ENCODE data around the gene B9D1. TPM values are rescaled to one million over a fixed set of nuclear protein-coding genes. Genes with fewer than 3 reads are reported as not detected.

Gene B9D1
- total and polyA plus RNA-seq, 2 of the 13 experiments (the other 11 are each of a cell fraction or from before 2014, with no cell fraction given) = 27.7 to 31.1 TPM

DNA sequence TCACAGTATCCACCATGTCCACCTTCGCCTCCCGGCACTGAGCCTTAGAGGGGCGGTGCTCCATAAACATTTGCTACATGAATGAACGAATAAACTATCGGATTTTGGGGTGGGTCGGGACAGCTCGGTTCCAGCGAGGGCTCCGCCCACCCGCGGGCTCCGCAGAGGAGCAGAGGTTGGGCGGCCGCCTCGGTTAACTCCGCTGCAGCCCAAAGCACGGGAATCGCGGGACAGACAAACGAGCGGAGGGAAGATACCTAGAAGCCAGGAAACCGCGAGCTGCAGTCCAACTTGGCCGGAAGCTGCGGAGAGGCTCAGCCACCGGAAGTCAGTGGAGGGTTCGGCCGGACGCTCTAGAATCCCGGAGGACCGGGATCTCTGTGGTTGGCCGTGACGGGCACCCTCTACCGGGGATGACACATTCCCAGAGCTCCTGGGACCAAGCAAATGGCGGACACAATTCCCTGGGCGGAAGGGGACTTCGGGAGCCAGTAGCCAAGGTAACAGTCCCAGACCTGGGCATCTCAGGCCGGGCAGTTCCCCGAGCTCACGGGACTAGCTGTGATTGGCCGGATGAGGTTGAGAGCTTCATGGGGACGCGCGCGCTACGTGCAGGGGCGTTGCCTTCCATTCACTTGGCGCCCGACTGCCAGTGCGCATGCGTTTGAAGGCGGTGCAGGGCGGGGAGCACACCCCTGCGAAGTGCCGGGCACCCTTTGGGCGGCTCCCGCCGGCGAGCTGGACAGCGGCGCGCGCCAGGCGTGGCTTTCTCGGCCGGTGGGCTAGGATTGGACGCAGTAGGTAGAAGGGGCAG lies 15.3 kb upstream of the B9D1 start (continued):
- TF ChIP-seq, protein P1, sequence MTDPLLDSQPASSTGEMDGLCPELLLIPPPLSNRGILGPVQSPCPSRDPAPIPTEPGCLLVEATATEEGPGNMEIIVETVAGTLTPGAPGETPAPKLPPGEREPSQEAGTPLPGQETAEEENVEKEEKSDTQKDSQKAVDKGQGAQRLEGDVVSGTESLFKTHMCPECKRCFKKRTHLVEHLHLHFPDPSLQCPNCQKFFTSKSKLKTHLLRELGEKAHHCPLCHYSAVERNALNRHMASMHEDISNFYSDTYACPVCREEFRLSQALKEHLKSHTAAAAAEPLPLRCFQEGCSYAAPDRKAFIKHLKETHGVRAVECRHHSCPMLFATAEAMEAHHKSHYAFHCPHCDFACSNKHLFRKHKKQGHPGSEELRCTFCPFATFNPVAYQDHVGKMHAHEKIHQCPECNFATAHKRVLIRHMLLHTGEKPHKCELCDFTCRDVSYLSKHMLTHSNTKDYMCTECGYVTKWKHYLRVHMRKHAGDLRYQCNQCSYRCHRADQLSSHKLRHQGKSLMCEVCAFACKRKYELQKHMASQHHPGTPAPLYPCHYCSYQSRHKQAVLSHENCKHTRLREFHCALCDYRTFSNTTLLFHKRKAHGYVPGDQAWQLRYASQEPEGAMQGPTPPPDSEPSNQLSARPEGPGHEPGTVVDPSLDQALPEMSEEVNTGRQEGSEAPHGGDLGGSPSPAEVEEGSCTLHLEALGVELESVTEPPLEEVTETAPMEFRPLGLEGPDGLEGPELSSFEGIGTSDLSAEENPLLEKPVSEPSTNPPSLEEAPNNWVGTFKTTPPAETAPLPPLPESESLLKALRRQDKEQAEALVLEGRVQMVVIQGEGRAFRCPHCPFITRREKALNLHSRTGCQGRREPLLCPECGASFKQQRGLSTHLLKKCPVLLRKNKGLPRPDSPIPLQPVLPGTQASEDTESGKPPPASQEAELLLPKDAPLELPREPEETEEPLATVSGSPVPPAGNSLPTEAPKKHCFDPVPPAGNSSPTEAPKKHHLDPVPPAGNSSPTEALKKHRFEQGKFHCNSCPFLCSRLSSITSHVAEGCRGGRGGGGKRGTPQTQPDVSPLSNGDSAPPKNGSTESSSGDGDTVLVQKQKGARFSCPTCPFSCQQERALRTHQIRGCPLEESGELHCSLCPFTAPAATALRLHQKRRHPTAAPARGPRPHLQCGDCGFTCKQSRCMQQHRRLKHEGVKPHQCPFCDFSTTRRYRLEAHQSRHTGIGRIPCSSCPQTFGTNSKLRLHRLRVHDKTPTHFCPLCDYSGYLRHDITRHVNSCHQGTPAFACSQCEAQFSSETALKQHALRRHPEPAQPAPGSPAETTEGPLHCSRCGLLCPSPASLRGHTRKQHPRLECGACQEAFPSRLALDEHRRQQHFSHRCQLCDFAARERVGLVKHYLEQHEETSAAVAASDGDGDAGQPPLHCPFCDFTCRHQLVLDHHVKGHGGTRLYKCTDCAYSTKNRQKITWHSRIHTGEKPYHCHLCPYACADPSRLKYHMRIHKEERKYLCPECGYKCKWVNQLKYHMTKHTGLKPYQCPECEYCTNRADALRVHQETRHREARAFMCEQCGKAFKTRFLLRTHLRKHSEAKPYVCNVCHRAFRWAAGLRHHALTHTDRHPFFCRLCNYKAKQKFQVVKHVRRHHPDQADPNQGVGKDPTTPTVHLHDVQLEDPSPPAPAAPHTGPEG (CRISPR knock-in tag; IDR thresholded peaks at IDR 0.05) = no peak
- TF ChIP-seq, protein P2, sequence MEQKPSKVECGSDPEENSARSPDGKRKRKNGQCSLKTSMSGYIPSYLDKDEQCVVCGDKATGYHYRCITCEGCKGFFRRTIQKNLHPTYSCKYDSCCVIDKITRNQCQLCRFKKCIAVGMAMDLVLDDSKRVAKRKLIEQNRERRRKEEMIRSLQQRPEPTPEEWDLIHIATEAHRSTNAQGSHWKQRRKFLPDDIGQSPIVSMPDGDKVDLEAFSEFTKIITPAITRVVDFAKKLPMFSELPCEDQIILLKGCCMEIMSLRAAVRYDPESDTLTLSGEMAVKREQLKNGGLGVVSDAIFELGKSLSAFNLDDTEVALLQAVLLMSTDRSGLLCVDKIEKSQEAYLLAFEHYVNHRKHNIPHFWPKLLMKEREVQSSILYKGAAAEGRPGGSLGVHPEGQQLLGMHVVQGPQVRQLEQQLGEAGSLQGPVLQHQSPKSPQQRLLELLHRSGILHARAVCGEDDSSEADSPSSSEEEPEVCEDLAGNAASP (CRISPR knock-in tag; IDR thresholded peaks at IDR 0.05; ENCODE audit: borderline replicate concordance) = no peak; the same call in 1 of the 2 replicates
- TF ChIP-seq PAX8 (CRISPR knock-in tag; IDR thresholded peaks at IDR 0.05; ENCODE audit: borderline replicate concordance) (no peak), ZBTB38 (CRISPR knock-in tag; IDR thresholded peaks at IDR 0.05) (peak; percentile 57; the same call in 1 of the 2 replicates), ZNF124 (CRISPR knock-in tag; IDR thresholded peaks at IDR 0.05) (peak; percentile 32; the same call in 1 of the 2 replicates), PHF5A (CRISPR knock-in tag; IDR thresholded peaks at IDR 0.05; ENCODE audit: low read depth, unreplicated experiment) (no peak), CC2D1A (CRISPR knock-in tag; IDR thresholded peaks at IDR 0.05) (no peak), TOE1 (CRISPR knock-in tag; IDR thresholded peaks at IDR 0.05) (no peak)
- TF ChIP-seq, protein P3, sequence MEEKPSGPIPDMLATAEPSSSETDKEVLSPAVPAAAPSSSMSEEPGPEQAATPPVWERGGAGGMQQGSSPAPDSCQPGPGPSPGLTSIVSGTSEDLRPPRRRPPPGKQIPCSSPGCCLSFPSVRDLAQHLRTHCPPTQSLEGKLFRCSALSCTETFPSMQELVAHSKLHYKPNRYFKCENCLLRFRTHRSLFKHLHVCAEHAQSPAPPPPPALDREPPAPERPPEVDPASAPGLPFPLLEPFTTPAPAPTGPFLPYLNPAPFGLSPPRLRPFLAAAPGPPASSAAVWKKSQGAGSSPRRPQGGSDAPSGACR (CRISPR knock-in tag; IDR thresholded peaks at IDR 0.05) = no peak
- TF ChIP-seq, protein P4, sequence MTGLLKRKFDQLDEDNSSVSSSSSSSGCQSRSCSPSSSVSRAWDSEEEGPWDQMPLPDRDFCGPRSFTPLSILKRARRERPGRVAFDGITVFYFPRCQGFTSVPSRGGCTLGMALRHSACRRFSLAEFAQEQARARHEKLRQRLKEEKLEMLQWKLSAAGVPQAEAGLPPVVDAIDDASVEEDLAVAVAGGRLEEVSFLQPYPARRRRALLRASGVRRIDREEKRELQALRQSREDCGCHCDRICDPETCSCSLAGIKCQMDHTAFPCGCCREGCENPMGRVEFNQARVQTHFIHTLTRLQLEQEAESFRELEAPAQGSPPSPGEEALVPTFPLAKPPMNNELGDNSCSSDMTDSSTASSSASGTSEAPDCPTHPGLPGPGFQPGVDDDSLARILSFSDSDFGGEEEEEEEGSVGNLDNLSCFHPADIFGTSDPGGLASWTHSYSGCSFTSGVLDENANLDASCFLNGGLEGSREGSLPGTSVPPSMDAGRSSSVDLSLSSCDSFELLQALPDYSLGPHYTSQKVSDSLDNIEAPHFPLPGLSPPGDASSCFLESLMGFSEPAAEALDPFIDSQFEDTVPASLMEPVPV (CRISPR knock-in tag; IDR thresholded peaks at IDR 0.05) = no peak; the same call in 1 of the 2 replicates
